Jurkat, Clone E6-1 (cell line): ENCODE measurements around the gene HLA-B.

Source experiments
- DNase-seq: peaks from one replicate; pipeline ENCODE4 v3.0.0-alpha.2; 2011; ENCODE audit warnings: low read depth, low spot score
- H3K4me3 ChIP-seq: 2 replicates; pipeline ENCODE4 v1.5.1; 2011; ENCODE audit warnings: mild to moderate bottlenecking, low read length, control low read depth, moderate library complexity

Gene HLA-B

DNA sequence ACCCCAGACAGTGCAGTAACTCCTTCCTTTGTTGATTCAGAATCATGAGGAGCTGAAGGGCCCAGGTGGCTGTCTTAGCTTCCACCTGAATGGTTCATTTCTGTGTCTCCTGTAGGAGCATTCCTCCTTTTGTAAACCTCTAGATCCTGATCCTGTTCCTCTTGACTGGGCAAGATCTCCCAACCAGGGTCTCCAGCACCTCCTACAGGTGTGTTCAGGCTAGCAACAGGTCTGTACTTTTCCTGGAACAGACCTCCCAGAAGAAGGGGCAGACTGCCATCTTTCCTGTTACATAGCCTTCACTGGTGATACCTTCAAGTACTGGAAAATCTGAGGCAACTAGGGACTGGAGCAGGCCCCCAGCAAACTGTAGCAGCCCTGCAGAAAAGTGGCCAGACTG is 35.2 kb downstream of the HLA-B start:
- H3K4me3 ChIP-seq: no peak overlapping the region
- DNase-seq: no peak

GRCh38 chr6:31321005-31321707 is 35.8 kb downstream of the HLA-B start:
- no peak for DNase-seq
- H3K4me3 ChIP-seq: no peak overlapping the region

DNA sequence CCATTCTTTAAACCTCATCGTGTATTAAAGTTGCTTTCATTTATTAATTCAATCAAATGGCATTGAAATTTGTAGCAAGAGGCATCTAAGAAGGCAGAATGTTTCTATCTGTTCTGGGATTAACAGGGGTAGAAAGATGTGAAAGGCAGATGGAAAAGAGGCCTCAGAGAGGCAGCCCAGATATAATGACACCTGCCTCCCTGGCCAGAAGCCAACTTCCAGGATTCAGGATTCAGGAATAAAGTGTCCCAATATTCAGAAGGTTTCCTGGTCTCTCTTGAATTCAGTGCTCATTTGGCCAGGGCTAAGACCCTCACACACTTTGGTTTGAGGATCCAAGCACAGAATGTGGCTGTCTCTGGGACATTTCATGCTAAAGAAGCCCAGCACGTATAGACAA is 39.9 kb downstream of the HLA-B start:
- H3K4me3 ChIP-seq: no peak overlapping the region
- DNase-seq: no peak

DNA sequence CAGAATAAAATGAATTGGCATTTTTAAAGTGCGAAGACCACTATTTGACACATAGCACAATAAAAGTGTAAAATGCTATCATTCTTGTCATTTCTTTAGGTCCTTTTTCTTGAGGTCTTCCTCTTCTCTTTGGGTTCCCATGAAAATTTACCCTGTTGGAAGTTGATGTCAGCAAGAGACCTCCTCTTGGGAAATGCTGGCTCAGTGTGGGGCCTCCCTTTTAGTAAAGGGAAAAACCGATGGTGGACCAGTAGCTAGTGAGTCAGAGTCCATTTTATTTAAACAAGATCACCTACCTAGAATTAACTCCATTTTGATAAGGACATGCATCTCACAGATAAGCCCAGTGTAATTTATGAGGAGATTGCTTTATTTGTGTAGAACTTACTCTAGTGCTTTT is 47.3 kb downstream of the HLA-B start:
- no peak overlapping the region for H3K4me3 ChIP-seq
- no peak for DNase-seq

DNA sequence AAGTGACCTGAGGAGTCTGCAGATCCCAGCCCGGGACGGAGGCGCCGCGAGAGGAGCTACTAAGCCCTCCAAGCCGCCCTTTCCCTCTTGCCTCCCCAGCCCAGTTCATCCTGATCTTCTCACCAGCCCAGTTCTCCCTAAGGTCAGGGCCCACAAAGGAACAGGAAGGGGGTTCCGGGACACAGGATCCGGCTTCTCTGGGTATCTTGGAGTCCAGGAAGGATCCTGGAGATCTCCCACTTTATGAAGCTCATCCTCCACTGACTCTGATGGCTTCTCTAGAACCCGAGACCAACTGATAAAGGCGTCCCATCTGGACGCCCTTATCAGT is 48.2 kb downstream of the HLA-B start:
- no peak overlapping the region for H3K4me3 ChIP-seq
- DNase-seq: no peak

DNA sequence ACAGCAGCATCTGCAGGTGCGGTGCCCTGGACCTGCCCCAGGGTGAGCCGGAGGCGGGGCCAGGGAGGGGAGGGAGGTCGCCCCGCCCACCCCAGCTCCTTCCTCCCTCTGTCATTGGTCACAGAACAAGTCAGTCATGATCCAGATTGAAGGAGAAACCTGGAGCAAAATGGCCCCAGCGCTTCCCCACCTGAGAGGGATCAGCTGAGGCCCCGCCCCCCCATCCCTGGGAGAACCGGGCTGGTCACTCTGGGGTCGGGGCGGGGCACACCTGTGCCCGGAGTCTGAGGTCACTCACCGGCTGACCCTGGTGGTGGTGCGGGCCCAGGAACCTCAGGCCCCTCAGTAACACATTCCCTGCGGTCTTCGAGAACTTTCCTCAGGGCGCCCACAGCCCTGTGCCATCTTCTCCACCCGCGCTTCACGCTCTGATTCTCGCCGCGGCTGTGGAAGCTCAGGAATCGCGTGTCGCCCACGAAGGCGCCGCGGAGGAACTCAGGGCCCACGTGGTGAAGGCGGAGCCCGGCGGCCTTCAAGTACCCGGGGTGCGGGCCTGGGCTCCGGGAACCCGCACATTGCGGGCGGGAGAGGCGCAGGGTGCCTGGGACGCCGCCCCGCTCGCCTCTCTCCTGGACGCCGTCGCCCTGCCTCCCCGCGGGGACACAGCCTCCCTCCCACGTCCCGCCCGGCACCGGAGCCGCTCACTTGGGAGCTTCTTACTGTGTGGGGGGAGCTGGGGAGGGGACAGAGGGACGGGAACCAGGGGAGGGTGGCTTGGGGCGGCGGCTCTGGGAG is 48.7 kb downstream of the HLA-B start:
- no peak overlapping the region for H3K4me3 ChIP-seq
- no peak for DNase-seq

DNA sequence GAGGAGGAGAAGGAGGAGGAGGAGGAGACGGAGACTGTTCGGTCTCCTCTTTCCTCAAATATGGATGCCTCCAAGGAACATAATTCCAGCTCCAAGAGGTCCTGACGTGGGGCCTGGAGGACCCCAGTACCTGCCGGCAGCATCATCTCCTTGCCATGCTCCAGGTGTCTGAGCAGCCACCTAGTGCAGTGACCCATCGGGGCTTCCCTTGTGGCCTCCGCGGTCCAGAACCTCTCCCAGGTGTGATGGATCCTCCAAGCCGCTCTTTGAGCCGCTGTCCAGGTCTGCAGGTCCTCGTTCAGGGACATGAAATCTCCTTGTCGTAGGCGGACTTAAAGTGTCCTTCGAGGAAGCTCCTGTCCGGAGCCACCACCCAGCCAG is 49.3 kb downstream of the HLA-B start:
- no peak for DNase-seq
- no peak overlapping the region for H3K4me3 ChIP-seq

- DNase-seq: no peak
- no peak overlapping the region for H3K4me3 ChIP-seq
Measured at GRCh38 chr6:31305703-31306219, 51.2 kb downstream of the HLA-B start.

GRCh38 chr6:31304683-31305082 is 52.3 kb downstream of the HLA-B start:
- H3K4me3 ChIP-seq: no peak overlapping the region
- DNase-seq: no peak
